Measurements from ENCODE around the gene ESRRA. TPM values are rescaled to one million over a fixed set of nuclear protein-coding genes. Genes with fewer than 3 reads are reported as not detected.

Gene ESRRA
- total RNA-seq, 1 experiment from 2014 or later = 63.4 TPM

DNA sequence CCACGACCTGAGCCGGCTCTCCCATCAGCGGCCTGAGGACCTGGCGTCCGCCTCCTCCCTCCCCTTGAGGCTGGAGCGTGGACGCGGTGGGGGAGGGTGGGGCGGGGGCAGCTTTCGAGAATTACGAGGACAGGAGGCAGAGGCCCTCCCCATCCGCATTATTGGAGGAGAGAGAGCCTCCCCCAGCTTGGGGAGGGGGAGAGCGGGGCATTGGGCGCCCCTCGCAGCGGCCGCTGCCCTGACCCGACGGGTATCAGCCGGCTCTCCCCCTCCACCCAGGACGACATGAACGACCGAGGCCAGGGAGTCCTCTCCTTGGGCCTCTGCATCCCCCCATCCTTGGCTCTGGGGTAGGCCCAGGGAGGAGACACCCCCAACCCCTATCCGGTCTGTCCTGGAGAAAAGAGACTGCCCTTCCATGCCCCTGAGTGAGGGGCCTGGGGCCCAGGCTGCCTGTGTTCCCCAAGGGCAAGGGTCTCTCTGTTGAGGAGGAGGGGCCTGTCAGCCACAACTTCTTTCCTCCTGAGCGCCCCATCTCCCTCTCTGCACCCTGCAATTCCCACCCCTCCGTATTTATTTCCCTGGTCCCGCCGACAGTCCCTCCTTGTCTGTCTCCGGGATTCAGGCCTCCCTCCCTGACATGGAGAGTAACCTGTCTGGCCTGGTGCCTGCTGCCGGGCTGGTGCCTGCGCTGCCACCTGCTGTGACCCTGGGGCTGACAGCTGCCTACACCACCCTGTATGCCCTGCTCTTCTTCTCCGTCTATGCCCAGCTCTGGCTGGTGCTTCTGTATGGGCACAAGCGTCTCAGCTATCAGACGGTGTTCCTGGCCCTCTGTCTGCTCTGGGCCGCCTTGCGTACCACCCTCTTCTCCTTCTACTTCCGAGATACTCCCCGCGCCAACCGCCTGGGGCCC, 19.2 kb upstream of the ESRRA start:
- peaks cover 15% of the 10 kb centered on the region for H3K4me1 Mint-ChIP-seq (ENCODE audit: insufficient read depth, unreplicated experiment)
- TF ChIP-seq, protein P1, sequence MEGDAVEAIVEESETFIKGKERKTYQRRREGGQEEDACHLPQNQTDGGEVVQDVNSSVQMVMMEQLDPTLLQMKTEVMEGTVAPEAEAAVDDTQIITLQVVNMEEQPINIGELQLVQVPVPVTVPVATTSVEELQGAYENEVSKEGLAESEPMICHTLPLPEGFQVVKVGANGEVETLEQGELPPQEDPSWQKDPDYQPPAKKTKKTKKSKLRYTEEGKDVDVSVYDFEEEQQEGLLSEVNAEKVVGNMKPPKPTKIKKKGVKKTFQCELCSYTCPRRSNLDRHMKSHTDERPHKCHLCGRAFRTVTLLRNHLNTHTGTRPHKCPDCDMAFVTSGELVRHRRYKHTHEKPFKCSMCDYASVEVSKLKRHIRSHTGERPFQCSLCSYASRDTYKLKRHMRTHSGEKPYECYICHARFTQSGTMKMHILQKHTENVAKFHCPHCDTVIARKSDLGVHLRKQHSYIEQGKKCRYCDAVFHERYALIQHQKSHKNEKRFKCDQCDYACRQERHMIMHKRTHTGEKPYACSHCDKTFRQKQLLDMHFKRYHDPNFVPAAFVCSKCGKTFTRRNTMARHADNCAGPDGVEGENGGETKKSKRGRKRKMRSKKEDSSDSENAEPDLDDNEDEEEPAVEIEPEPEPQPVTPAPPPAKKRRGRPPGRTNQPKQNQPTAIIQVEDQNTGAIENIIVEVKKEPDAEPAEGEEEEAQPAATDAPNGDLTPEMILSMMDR (IDR thresholded peaks at IDR 0.05; ENCODE audit: unreplicated experiment) = peak; percentile 21
- peaks cover 29% of the 10 kb centered on the region for H3K36me3 Mint-ChIP-seq (ENCODE audit: insufficient read depth, unreplicated experiment)
- H3K4me3 Mint-ChIP-seq (ENCODE audit: unreplicated experiment) = peak overlapping the region; percentile 76
- H3K27ac Mint-ChIP-seq (ENCODE audit: low read depth, unreplicated experiment) = peak overlapping the region; percentile 84
- intact Hi-C loops (cut with micrococcal nuclease) = loop anchor here (1.0 to 5.0 kb wide), 4 partner anchors 19 to 99 kb away; partner anchors contain the start of genes ESRRA, PLCB3 and STIP1
- ChIA-PET POLR2A (interaction anchor here (0.9 to 8.2 kb wide), 8 partner anchors 9 to 100 kb away, joined by 3 to 125 read pairs (median 8); partner anchors contain the start of genes CATSPERZ, PLCB3, PRDX5 and STIP1), CTCF (interaction anchor here (0.6 to 9.9 kb wide), 3 partner anchors 14 to 22 kb away, joined by 3 to 96 read pairs (median 5); partner anchors contain the start of gene CATSPERZ)
- BruUV-seq (replicated peaks) = no TSS peak
- peak; percentile 42 for DNase-seq (ENCODE audit: unreplicated experiment)
- no peaks in the 10 kb centered on the region for H3K9me3 Mint-ChIP-seq (ENCODE audit: unreplicated experiment)
- H3K27me3 Mint-ChIP-seq (ENCODE audit: insufficient read depth, unreplicated experiment) = peaks cover 9% of the 10 kb centered on the region

DNA sequence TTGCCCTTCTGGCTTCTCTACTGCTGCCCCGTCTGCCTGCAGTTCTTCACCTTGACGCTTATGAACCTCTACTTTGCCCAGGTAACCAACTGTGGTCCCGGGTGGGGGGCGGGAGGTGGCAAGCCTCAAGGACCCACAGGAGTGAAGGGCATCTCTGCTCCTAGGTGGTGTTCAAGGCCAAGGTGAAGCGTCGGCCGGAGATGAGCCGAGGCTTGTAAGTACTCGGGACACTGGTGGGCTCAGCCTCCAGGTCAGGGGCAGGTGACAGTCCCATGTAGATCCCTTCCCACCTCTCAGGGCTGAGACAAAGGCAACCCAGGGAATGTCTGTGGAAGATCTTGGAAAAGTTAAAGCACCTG, 18.5 kb upstream of the ESRRA start:
- peaks cover 15% of the 10 kb centered on the region for H3K4me1 Mint-ChIP-seq (ENCODE audit: insufficient read depth, unreplicated experiment)
- ChIA-PET POLR2A (interaction anchor here (0.9 to 3.1 kb wide), 4 partner anchors 10 to 45 kb away, joined by 3 to 24 read pairs (median 8); partner anchors contain the start of genes PLCB3, PRDX5 and TRMT112), CTCF (interaction anchor here (9.9 kb wide), 1 partner anchor 16 kb away, joined by 96 read pairs; the partner anchor contains the start of gene CATSPERZ)
- no peaks in the 10 kb centered on the region for H3K9me3 Mint-ChIP-seq (ENCODE audit: unreplicated experiment)
- peaks cover 11% of the 10 kb centered on the region for H3K27me3 Mint-ChIP-seq (ENCODE audit: insufficient read depth, unreplicated experiment)
- peak overlapping the region; percentile 77 for H3K27ac Mint-ChIP-seq (ENCODE audit: low read depth, unreplicated experiment)
- H3K36me3 Mint-ChIP-seq (ENCODE audit: insufficient read depth, unreplicated experiment) = peaks cover 22% of the 10 kb centered on the region
- DNase-seq (ENCODE audit: unreplicated experiment) = no peak
- H3K4me3 Mint-ChIP-seq (ENCODE audit: unreplicated experiment) = peak overlapping the region; percentile 76
- TF ChIP-seq, protein P1 (IDR thresholded peaks at IDR 0.05; ENCODE audit: unreplicated experiment) = no peak
- intact Hi-C loops (cut with micrococcal nuclease) = loop anchor here (1.0 to 5.0 kb wide), 4 partner anchors 18 to 99 kb away; partner anchors contain the start of genes ESRRA, PLCB3 and STIP1
- BruUV-seq (replicated peaks) = no TSS peak

GRCh38 chr11:64287676-64288352, 17.5 kb upstream of the ESRRA start:
- POLR2A ChIA-PET = interaction anchor here (1.1 kb wide), 1 partner anchor 36 kb away, joined by 3 read pairs; the partner anchor contains the start of gene PLCB3
- intact Hi-C loops (cut with micrococcal nuclease) = loop anchor here (2.0 to 5.0 kb wide), 3 partner anchors 17 to 101 kb away; partner anchors contain the start of genes ESRRA, PLCB3 and STIP1

More at GRCh38 chr11:64287676-64288352, 17.5 kb upstream of the ESRRA start:
- TF ChIP-seq, protein P1 (IDR thresholded peaks at IDR 0.05; ENCODE audit: unreplicated experiment) = no peak
- no peak for DNase-seq (ENCODE audit: unreplicated experiment)
- CTCF ChIA-PET = interaction anchor here (0.6 to 9.9 kb wide), 2 partner anchors 15 to 809 kb away, joined by 3 to 96 read pairs; partner anchors contain the start of gene CATSPERZ
- BruUV-seq (replicated peaks) = no TSS peak
- H3K4me1 Mint-ChIP-seq (ENCODE audit: insufficient read depth, unreplicated experiment) = peaks cover 15% of the 10 kb centered on the region
- H3K4me3 Mint-ChIP-seq (ENCODE audit: unreplicated experiment) = no peak overlapping the region
- no peaks in the 10 kb centered on the region for H3K9me3 Mint-ChIP-seq (ENCODE audit: unreplicated experiment)
- no peak overlapping the region for H3K27ac Mint-ChIP-seq (ENCODE audit: low read depth, unreplicated experiment)
- H3K36me3 Mint-ChIP-seq (ENCODE audit: insufficient read depth, unreplicated experiment) = peaks cover 13% of the 10 kb centered on the region
- peaks cover 11% of the 10 kb centered on the region for H3K27me3 Mint-ChIP-seq (ENCODE audit: insufficient read depth, unreplicated experiment)
